H9 (cell line): ENCODE results near the gene AURKA. TPM values are rescaled to one million over a fixed set of nuclear protein-coding genes. Genes with fewer than 3 reads are reported as not detected.

Source experiments
- DNase-seq: peaks from one replicate; pipeline ENCODE4 v3.0.0-alpha.2; 2017
- H2AFZ ChIP-seq: one replicate; pipeline ENCODE4 v1.6.1; 2013; ENCODE audit warnings: mild to moderate bottlenecking, low read length, control low read depth, moderate library complexity
- H2AK5ac ChIP-seq: 2 replicates; pipeline ENCODE4 v1.6.1; 2013; ENCODE audit warnings: low read length, control low read depth, mixed read lengths; ENCODE audit not compliant: insufficient read length
- H2BK120ac ChIP-seq: one replicate; pipeline ENCODE4 v1.6.1; 2013; ENCODE audit warnings: low read depth, mild to moderate bottlenecking, low read length, control low read depth, inconsistent platforms; ENCODE audit not compliant: poor library complexity, severe bottlenecking
- H2BK12ac ChIP-seq: 2 replicates; pipeline ENCODE4 v1.6.1; 2013; ENCODE audit warnings: low read length, control low read depth, mixed read lengths, low read depth; ENCODE audit not compliant: insufficient read length
- H2BK15ac ChIP-seq: 2 replicates; pipeline ENCODE4 v1.6.1; 2013; ENCODE audit warnings: low read depth, low read length, control low read depth
- H2BK20ac ChIP-seq: one replicate; pipeline ENCODE4 v1.6.1; 2013; ENCODE audit warnings: low read depth, mild to moderate bottlenecking, low read length, control low read depth, inconsistent platforms; ENCODE audit not compliant: poor library complexity, severe bottlenecking
- H2BK5ac ChIP-seq: 2 replicates; pipeline ENCODE4 v1.6.1; 2013; ENCODE audit warnings: low read length, control low read depth, mixed read lengths; ENCODE audit not compliant: insufficient read length
- H3K14ac ChIP-seq: 2 replicates; pipeline ENCODE4 v1.6.1; 2013; ENCODE audit warnings: low read length, control low read depth; ENCODE audit not compliant: insufficient read depth
- H3K18ac ChIP-seq: 2 replicates; pipeline ENCODE4 v1.6.1; 2013; ENCODE audit warnings: low read depth, mild to moderate bottlenecking, mixed read lengths, low read length, control low read depth; ENCODE audit not compliant: insufficient read length
- H3K23ac ChIP-seq: 2 replicates; pipeline ENCODE4 v1.6.1; 2013; ENCODE audit warnings: low read length, control low read depth, mixed read lengths, low read depth; ENCODE audit not compliant: insufficient read length
- H3K23me2 ChIP-seq: 2 replicates; pipeline ENCODE4 v1.6.1; 2013; ENCODE audit warnings: low read depth, mild to moderate bottlenecking, mixed read lengths, low read length, control low read depth; ENCODE audit not compliant: insufficient read length, poor library complexity, severe bottlenecking
- H3K27ac ChIP-seq: 2 replicates; pipeline ENCODE4 v1.5.1; 2013; ENCODE audit warnings: low read length, control low read depth, mixed read lengths, low read depth; ENCODE audit not compliant: insufficient read length
- H3K27me3 ChIP-seq: 2 replicates; pipeline ENCODE4 v1.6.1; 2013; ENCODE audit warnings: low read length, control low read depth, inconsistent platforms; ENCODE audit not compliant: insufficient read depth
- H3K4ac ChIP-seq: 2 replicates; pipeline ENCODE4 v1.6.1; 2013; ENCODE audit warnings: low read depth, mild to moderate bottlenecking, control low read depth, inconsistent platforms, low read length, moderate library complexity
- H3K4me1 ChIP-seq: 2 replicates; pipeline ENCODE4 v1.6.1; 2013; ENCODE audit warnings: low read length, control low read depth, inconsistent platforms; ENCODE audit not compliant: insufficient read depth
- H3K4me2 ChIP-seq: 2 replicates; pipeline ENCODE4 v1.6.1; 2013; ENCODE audit warnings: low read length, control low read depth, mixed read lengths; ENCODE audit not compliant: insufficient read length, insufficient read depth
- H3K56ac ChIP-seq: 2 replicates; pipeline ENCODE4 v1.6.1; 2013; ENCODE audit warnings: low read depth, mild to moderate bottlenecking, mixed read lengths, low read length, control low read depth; ENCODE audit not compliant: insufficient read length
- H3K79me1 ChIP-seq: 2 replicates; pipeline ENCODE4 v1.6.1; 2013; ENCODE audit warnings: low read depth, mild to moderate bottlenecking, moderate library complexity, low read length, control low read depth, inconsistent platforms; ENCODE audit not compliant: insufficient read depth, poor library complexity, severe bottlenecking
- H3K79me2 ChIP-seq: 2 replicates; pipeline ENCODE4 v1.6.1; 2013; ENCODE audit warnings: low read length, control low read depth, inconsistent platforms; ENCODE audit not compliant: insufficient read depth
- H3K9ac ChIP-seq: 2 replicates; pipeline ENCODE4 v1.6.1; 2013; ENCODE audit warnings: low read length, control low read depth, mixed read lengths; ENCODE audit not compliant: insufficient read length; ENCODE audit errors: extremely low read depth
- H3K9me3 ChIP-seq: one replicate; pipeline ENCODE4 v1.6.1; 2013; ENCODE audit warnings: low read depth, low read length, inconsistent platforms; ENCODE audit not compliant: control insufficient read depth
- H3T11ph ChIP-seq: one replicate; pipeline ENCODE4 v1.6.1; 2013; ENCODE audit warnings: mild to moderate bottlenecking, low read length, control low read depth, inconsistent platforms
- H4K20me1 ChIP-seq: one replicate; pipeline ENCODE4 v1.6.1; 2013; ENCODE audit not compliant: control insufficient read depth, insufficient read length, insufficient read depth
- H4K5ac ChIP-seq: 2 replicates; pipeline ENCODE4 v1.6.1; 2013; ENCODE audit warnings: low read depth, mild to moderate bottlenecking, mixed read lengths, low read length, control low read depth; ENCODE audit not compliant: insufficient read length
- H4K8ac ChIP-seq: replicated peaks from 2 replicates; pipeline ENCODE4 v1.6.1; 2013; ENCODE audit warnings: low read length, control low read depth, mixed read lengths, low read depth; ENCODE audit not compliant: insufficient read length
- H4K91ac ChIP-seq: 2 replicates; pipeline ENCODE4 v1.6.1; 2013; ENCODE audit warnings: low read depth, mild to moderate bottlenecking, moderate library complexity, mixed read lengths, low read length, control low read depth; ENCODE audit not compliant: insufficient read length
- H3K27ac Mint-ChIP-seq, 3 experiments: 2 replicates in 2 of 3; 3 replicates in 1 of 3; pipeline ENCODE4 v1.8.0; 2020 to 2021; ENCODE audit warnings: mixed read lengths in 3 of 3, mild to moderate bottlenecking in 1 of 3, moderate library complexity in 1 of 3
- H3K27me3 Mint-ChIP-seq: 2 replicates; pipeline ENCODE4 v1.8.0; 2021; ENCODE audit warnings: low read depth, mild to moderate bottlenecking, moderate library complexity, mixed read lengths
- H3K36me3 Mint-ChIP-seq, 3 experiments: 2 replicates in 2 of 3; 3 replicates in 1 of 3; pipeline ENCODE4 v1.8.0; 2020 to 2021; ENCODE audit warnings: low read depth in 3 of 3, mixed read lengths in 3 of 3; ENCODE audit not compliant: insufficient read depth in 1 of 3
- H3K4me1 Mint-ChIP-seq, 2 experiments: 2 replicates each; pipeline ENCODE4 v1.8.0; 2020; ENCODE audit warnings: mixed read lengths in 2 of 2
- H3K4me3 Mint-ChIP-seq, 2 experiments: 2 replicates in 1 of 2; 3 replicates in 1 of 2; pipeline ENCODE4 v1.8.0; 2020 to 2021; ENCODE audit warnings: mild to moderate bottlenecking in 2 of 2, mixed read lengths in 2 of 2, moderate library complexity in 1 of 2
- H3K9me3 Mint-ChIP-seq, 2 experiments: 2 replicates in 1 of 2; 3 replicates in 1 of 2; pipeline ENCODE4 v1.8.0; 2020; ENCODE audit warnings: mild to moderate bottlenecking in 2 of 2, mixed read lengths in 2 of 2, moderate library complexity in 1 of 2
- WGBS: extraction: QIAGEN DNeasy Blood & Tissue Kit; methylation state at CpG from one replicate; pipeline ENCODE4 v1.1.7; 2013; ENCODE audit warnings: missing lambda C conversion rate, low lambda C conversion rate, mixed read lengths; ENCODE audit not compliant: insufficient read length; ENCODE audit errors: extremely low coverage; 5-methylcytosine and 5-hydroxymethylcytosine counted together
- total RNA-seq: library from RNA; stranded (reverse); gene quantifications from 2 replicates; pipeline ENCODE4 v1.2.1, GENCODE V29; 2021
- TF ChIP-seq, protein P1 (sequence below): fragments of 200-600 bp; sonication (generic); conservative IDR thresholded peaks from 3 replicates; pipeline ENCODE4 v1.8.0; 2021; ENCODE audit warnings: antibody characterized with exemption, mild to moderate bottlenecking

Gene AURKA
- total RNA-seq, 1 experiment from 2014 or later, result 86.8 TPM

DNA sequence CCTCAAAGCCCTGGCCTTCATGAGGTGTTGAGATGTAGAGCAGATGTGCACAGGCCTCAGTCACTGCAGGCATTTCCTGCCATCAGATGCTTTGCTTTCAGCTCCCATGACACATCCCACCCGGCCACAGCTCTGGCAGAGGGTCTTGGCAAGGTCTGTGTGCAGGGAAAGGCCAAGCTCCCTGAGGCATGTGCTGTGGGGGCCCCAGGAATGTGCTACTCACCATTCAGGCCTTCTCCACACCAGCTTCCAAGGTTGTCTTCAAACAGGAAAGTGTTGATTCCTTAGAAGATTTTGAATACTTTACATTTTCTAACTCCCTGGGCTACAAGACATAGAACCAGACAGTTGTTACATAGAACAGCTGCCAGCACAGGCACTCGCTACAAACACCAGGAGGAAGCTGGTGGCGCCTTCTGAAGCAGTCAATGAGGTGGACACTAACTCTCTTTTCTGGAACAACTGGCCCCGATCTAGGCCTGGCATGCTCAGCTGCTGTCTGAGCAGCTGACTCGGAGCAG is 47.8 kb upstream of the AURKA start:
- no peak overlapping the region for H3K56ac ChIP-seq
- Mint-ChIP-seq H3K4me3 (no peak overlapping the region), H3K27ac (no peak overlapping the region)

More for the DNA sequence above, 47.8 kb upstream of the AURKA start:
- no peak overlapping the region for H3K18ac ChIP-seq
- H3K9me3 ChIP-seq, result no peaks in the 10 kb centered on the region
- H4K8ac ChIP-seq, result no peak overlapping the region
- H4K20me1 ChIP-seq, result no peaks in the 10 kb centered on the region
- H3K4ac ChIP-seq, result no peak overlapping the region
- no peak for DNase-seq
- TF ChIP-seq, protein P1, sequence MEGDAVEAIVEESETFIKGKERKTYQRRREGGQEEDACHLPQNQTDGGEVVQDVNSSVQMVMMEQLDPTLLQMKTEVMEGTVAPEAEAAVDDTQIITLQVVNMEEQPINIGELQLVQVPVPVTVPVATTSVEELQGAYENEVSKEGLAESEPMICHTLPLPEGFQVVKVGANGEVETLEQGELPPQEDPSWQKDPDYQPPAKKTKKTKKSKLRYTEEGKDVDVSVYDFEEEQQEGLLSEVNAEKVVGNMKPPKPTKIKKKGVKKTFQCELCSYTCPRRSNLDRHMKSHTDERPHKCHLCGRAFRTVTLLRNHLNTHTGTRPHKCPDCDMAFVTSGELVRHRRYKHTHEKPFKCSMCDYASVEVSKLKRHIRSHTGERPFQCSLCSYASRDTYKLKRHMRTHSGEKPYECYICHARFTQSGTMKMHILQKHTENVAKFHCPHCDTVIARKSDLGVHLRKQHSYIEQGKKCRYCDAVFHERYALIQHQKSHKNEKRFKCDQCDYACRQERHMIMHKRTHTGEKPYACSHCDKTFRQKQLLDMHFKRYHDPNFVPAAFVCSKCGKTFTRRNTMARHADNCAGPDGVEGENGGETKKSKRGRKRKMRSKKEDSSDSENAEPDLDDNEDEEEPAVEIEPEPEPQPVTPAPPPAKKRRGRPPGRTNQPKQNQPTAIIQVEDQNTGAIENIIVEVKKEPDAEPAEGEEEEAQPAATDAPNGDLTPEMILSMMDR, result no peak
- WGBS, result no CpG with 5 or more reads among the region's 5 CpGs
- no peak overlapping the region for H3K4me2 ChIP-seq
- H4K5ac ChIP-seq, result no peak overlapping the region
- no peak overlapping the region for H2BK5ac ChIP-seq
- Mint-ChIP-seq H3K9me3 (no peaks in the 10 kb centered on the region), H3K36me3 (no peaks in the 10 kb centered on the region), H3K4me1 (no peaks in the 10 kb centered on the region; a peak in 1 of 4 replicates), H3K27me3 (peaks cover 16% of the 10 kb centered on the region)
- no peak overlapping the region for H2BK15ac ChIP-seq
- H2AK5ac ChIP-seq, result no peak overlapping the region
- H3T11ph ChIP-seq, result no peak overlapping the region
- no peak overlapping the region for H3K14ac ChIP-seq
- no peak overlapping the region for H4K91ac ChIP-seq
- H2BK12ac ChIP-seq, result no peak overlapping the region
- H3K9ac ChIP-seq, result no peak overlapping the region
- H2AFZ ChIP-seq, result no peak overlapping the region
- H3K23ac ChIP-seq, result no peak overlapping the region
- no peaks in the 10 kb centered on the region for H3K27me3 ChIP-seq
- no peaks in the 10 kb centered on the region for H3K4me1 ChIP-seq
- H2BK20ac ChIP-seq, result no peak overlapping the region
- no peaks in the 10 kb centered on the region for H3K23me2 ChIP-seq
- H3K79me1 ChIP-seq, result no peaks in the 10 kb centered on the region
- no peaks in the 10 kb centered on the region for H3K79me2 ChIP-seq
- H3K27ac ChIP-seq, result no peak overlapping the region
- no peak overlapping the region for H2BK120ac ChIP-seq
